NAMALWA (cell line): ENCODE measurements around the gene S100A16.
"Not testable (repeated sequence)": the region's sequence is repeated elsewhere in the genome, so short reads cannot be mapped to it uniquely, and the experiment has no call there.

ENCODE experiments used
- DNase-seq: peaks from one replicate; pipeline ENCODE4 v3.0.0-alpha.2; 2015; ENCODE audit warnings: low spot score

The S100A16 gene

DNA sequence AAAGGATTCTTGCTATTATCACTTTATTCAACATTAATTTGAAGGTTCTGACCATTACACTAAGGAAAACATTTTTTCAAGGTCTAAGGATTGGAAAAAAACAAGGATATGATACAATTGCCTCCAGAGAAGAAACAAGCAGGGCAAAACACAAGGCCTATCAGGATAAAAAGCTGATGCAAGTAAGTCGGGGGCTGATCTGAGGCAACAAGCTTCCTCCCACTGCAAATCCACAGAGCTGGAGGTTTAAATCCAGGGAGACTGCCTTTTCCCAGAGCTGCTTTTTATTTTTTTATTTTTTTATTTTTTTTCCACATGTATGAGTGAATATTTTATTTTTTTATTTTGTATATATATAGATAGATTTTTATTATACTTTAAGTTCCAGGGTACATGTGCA, 27.9 kb downstream of the S100A16 start:
- DNase-seq = no peak

DNA sequence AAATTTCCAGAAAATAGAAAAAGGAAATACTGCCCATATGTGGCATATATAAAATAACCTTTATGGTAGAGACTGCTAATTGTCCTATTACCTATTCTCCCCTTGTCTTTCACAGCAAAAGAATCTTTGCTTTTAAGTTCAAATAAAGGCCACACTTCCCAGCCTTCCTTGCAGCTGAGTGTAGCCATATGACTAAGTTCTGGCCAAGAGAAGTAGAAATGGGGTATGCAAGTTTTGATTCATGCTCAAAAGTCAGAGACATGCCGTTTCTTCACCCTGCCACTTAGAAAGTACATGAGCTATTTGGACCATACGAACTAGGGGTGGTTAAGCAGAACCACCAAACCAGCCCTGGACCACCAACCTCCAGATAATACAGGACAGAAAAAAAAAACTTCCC, 29.0 kb downstream of the S100A16 start:
- no peak for DNase-seq

DNA sequence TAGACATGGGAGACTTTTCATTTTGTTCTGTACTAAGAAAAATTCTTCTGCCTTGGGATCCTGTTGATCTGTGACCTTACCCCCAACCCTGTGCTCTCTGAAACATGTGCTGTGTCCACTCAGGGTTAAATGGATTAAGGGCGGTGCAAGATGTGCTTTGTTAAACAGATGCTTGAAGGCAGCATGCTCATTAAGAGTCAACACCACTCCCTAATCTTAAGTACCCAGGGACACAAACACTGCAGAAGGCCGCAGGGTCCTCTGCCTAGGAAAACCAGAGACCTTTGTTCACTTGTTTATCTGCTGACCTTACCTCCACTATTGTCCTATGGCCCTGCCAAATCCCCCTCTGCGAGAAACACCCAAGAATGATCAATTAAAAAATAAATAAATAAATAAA, 29.4 kb downstream of the S100A16 start:
- not testable (repeated sequence) for DNase-seq

DNA sequence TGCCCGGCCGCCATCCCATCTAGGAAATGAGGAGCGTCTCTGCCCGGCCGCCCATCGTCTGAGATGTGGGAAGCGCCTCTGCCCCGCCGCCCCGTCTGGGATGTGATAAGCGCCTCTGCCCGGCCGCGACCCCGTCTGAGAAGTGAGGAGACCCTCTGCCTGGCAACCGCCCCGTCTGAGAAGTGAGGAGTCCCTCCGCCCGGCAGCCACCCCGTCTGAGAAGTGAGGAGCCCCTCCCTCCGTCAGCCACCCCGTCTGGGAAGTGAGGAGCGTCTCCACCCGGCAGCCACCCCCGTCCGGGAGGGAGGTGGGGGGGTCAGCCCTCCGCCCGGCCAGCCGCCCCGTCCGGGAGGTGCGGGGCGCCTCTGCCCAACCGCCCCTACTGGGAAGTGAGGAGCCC, 30.1 kb downstream of the S100A16 start:
- not testable (repeated sequence) for DNase-seq

DNA sequence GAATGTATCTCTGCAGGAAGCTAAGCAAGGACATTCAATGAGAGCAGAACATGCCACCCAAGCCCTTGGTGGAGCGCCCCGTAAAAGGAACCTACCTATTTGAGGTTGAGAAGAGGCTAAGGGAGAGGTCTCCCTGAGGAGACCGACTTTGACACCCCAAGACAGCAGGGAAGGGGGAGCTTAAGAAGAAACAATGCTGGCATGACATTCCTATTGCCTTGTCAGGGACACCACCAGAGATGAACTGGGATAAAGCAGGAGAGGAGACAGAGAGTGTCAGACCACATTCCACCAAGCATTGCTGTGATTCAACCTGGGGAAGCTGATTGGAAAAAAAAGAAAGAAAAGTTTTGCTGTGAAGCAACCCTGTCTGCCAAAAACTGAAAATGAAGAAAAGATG, 34.0 kb downstream of the S100A16 start:
- no peak for DNase-seq

DNA sequence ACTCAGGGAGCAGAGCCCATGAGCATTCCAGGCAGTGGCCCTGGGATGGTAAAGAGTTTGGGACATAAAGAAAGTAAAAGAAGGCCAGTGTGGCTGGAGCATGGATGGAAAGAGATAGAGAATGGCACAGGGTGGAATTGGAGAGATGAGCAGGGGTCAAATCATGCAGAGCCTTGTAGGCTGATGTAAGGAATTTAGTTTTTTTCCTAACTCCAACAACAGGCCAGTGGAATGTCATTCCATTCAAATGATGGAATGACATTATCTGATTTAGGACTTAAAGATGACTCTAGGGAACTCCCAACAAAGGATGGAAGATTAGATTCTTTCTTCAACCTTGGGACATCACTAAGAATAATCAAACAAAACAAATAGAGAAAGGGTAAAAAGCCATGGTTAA, 34.4 kb downstream of the S100A16 start:
- DNase-seq = no peak

DNA sequence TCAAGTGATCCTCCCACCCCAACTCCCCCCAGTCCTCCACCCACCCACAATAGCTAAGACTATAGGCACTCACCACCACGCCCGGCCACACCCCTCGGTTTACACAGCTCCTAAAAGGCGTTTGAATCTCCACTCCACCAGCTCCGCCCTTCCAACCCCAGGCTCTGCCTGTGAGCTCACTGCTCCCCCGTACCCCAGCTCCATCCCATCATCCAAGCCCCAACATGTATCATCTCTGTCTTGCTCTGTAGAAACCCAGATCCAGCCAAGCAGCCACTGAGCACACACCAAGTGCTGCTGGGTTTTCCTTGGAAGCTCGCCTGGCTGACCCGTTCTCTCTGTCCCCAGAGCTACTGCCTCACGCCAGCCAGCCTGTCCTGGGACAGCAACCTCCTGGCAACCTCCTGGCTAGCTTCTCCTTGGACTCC, 35.3 kb downstream of the S100A16 start:
- no peak for DNase-seq

DNA sequence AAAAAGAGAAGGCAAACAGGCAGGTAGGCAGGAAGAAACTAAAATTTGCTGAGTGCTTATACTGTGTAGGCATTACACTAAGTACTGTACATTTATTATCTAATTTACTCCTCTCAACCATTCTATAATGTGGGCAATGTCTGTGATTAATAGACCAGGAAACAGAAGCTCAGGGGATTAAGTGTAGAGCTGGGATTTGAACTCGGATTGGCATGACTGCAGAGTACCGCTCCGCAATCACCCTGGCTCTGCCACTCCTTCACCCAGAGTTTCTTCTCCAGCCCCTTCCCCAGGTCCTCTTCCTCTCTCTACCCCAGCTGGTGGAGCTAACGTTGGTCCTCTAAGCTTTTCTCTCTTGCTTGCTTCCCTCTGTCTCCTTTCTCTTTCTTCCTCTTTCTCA, 35.8 kb downstream of the S100A16 start:
- no peak for DNase-seq

DNA sequence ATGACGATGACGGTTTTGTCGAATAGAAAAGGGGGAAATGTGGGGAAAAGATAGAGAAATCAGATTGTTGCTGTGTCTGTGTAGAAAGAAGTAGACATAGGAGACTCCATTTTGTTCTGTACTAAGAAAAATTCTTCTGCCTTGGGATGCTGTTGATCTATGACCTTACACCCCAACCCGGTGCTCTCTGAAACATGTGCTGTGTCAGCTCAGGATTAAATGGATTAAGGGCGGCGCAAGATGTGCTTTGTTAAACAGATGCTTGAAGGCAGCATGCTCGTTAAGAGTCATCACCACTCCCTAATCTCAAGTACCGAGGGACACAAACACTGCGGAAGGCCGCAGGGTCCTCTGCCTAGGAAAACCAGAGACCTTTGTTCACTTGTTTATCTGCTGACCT, 37.4 kb downstream of the S100A16 start:
- DNase-seq = not testable (repeated sequence)

DNA sequence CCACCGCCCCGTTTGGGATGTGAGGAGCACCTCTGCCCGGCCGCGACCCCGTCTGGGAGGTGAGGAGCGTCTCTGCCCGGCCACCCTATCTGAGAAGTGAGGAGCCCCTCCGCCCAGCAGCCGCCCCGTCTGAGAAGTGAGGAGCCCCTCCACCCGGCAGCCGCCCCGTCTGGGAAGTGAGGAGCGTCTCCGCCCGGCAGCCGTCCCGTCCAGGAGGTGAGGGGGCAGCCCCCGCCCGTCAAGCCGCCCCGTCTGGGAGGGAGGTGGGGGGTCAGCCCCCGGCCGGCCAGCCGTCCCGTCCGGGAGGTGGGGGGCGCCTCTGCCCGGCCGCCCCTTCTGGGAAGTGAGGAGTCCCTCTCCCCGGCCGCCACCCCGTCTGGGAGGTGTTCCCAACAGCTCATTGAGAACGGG, 37.9 kb downstream of the S100A16 start:
- not testable (repeated sequence) for DNase-seq

DNA sequence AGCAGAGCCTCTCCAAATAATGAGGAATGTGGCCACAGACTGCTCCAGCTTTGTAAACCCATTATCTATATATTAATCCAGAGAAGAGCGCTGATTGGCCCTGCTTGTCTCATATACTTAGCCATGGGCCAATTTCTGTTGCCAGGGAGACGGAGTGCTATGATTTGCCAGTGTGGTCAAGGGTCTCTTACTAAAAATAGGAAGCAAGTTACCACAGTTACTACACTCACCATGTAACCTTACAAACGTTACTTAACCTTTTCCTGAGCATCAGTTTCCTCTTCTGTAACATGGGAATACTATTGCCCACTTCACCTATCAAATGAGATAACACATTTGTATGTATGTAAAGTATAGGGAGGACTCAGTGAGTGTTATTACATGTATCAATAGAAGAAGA, 39.6 kb downstream of the S100A16 start:
- no peak for DNase-seq

DNA sequence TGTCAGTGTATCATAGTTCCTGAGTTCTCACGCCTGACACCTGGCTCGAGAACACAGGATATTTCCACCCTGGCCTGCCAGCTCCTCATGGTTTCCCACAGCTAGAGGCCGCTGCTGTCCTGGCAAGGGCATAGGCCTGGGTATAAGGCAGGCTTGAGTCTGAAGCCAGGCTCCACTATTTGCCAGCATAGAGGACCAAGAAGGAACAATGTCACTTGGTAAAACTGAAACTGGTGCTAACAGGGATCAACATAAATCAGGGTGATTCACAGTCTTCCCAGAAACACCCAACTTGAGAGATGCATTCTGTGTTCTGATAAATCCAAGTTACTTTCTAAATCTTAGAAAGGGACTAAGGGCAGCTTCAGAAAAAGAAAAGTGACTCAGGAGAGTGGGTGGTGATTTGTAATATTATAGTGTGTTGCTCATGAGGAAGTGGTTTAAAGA, 40.3 kb downstream of the S100A16 start:
- DNase-seq = peak; percentile 89

DNA sequence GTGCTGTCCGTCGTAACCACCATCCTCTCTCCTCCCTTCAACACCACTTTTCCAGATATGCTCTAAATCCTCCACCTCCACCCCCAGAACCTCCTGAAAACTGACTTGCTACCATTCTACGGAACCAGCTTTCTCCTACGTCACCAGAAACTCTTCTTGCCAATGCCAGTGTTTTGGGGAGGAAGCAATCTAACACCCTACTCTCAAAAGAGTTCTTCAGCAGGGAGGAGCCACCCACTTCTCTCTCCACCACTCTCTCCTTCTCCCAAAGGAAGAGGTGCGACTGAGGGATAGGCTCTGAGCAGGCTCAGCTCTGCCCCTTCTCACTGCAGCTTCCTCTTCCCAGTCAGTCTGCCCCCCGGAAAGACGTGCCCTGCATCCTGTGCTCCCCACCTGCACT, 41.2 kb downstream of the S100A16 start:
- DNase-seq = no peak

DNA sequence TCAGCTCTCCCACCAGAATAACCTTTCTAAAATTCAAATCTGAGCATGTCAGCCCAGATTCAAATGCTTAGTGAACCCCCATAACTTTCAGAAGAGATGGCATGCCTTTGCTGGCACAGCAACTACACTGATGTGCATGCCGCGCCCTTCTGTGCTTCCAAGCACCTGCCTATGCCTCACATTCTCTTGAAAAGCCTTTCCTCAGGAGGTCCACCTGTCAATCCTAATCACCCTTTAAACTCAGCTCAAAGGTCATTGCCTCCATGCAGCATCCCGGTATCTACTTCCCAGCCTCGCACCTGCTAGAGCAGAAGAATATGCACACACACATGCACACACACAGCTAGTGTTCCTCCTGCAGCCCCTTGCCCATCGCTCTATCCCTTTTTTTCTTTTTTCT, 42.1 kb downstream of the S100A16 start:
- no peak for DNase-seq

DNA sequence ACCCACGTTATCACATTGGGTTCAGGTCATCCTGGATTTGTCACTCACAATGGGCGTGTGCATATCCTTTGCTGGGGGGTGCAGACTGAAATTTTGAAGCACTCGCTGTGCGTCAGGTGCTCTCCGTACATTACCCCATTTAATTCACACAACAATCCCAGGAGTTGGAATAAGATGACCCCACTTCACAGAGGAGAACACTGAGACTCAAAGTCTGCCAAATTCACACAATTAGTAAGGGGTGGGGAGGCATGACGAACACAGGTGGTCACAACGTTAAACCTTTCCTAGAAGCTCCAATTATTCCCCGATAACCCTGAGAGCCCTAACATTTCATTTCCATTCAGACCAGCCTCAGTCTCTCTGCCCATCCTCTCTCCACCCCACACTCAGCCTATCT, 43.5 kb downstream of the S100A16 start:
- DNase-seq = no peak

DNA sequence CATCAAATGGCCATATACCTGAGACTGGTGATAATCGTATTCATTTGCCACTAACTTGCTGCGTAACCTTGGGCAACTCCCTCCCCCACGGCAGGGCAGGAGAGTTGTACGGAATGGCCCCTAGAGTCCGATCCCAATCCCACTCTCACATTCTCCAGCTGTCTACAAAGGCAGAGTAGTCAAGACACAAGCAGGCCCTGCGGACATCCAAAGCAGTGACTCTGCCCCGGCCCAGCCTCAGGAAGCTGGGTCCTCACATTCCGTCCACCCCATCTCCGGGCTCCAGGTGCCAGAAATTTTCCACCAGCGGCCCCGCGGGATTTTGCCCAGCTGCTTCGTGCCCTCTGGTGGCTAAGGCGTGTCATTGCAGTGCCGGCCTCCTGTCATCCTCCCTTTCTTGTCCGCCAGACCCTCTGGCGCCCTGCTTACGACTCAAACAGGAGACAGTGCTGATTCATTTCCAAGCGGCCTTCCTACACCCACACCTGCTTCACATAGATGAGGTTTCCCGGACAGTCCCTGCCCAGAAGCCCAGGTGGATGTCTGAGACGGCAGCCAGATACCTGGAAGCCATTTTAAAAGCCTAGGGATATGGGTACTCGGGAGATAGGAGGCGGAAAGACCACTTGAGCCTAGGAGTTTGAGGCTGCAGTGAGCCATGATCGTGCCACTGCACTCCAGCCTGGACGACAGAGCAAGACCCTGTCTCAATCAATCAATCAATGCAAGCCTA, 44.4 kb downstream of the S100A16 start:
- DNase-seq = peak; percentile 91

DNA sequence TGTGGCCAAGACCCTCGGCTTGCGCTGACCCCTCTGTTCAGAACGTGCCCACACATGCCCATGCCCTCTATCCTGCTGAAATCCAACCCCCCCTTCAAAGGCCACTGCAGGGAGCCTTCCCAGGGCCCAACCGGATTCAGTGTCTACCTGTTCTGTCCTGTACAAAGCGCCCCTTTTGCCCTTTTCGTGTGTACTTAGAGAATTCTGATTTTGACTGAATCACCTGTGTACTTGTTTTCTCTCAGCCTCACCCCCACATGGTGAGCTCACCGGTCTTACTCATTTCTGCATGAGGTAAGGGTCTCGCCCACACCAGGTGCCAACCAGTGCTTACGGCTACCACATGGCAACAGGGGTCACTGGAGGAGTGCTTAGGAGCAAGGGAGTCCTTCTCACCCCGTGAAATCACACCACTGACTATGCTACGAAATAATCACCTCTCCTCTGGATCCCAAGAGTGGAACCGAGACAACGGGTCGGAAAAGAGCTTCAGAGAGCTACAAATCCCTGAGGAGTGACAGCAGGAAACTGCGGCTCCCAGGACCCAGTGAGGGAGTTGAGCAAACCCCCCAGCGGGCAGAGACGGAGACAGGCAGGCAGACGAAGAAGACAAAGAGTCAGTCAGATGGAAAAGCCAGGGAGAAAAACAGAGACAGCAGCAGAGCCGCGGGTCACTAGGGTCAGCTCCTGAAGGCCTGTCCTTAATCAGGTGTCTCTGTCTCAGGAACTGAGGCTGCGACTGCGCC, 45.1 kb downstream of the S100A16 start:
- peak; percentile 35 for DNase-seq

DNA sequence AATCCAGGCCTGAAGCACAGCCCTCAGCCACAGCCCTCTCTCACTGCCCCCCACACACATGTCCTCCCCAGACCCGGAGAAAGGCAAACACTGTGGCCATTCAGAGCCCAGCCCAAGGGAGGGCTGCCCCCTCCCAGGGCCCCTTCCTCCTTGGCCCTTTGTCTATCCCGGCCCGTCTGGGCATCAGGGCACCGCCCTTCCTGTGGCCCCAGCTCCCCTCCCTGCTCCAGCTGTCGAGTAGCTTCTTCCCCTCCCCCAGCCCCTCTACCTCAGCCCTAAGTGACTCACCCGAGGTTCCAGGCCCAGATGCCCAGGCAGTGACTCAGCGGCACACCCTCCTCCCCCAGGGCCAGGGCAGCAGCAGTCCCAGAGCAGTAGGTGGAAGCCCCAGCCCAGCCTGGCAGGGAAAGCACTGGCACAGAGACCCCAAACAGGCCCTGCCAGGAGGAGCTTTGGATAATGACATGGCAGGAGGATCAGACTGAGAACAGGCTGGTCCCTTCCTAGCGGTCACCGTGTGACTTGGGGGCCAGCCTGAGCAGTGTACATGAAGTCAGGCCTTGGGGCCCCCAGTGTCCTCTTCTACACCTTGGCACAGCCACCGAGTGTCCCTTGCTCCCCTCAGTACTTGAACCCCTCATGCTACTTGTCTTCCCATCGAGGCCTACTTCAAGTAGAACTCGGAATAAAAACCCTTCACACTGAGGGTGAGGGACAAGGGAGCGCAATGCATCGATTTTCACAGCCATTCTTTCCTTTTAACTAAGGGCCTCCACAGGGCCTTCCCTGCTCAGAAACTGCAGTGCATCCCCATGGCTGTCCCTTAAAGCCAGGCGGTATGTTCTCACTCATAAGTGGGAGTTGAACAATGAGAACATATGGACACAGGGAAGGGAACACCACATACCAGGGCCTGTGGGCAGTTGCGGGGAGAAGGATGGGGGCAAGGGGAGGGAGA, 46.2 kb downstream of the S100A16 start:
- DNase-seq = peak; percentile 42

DNA sequence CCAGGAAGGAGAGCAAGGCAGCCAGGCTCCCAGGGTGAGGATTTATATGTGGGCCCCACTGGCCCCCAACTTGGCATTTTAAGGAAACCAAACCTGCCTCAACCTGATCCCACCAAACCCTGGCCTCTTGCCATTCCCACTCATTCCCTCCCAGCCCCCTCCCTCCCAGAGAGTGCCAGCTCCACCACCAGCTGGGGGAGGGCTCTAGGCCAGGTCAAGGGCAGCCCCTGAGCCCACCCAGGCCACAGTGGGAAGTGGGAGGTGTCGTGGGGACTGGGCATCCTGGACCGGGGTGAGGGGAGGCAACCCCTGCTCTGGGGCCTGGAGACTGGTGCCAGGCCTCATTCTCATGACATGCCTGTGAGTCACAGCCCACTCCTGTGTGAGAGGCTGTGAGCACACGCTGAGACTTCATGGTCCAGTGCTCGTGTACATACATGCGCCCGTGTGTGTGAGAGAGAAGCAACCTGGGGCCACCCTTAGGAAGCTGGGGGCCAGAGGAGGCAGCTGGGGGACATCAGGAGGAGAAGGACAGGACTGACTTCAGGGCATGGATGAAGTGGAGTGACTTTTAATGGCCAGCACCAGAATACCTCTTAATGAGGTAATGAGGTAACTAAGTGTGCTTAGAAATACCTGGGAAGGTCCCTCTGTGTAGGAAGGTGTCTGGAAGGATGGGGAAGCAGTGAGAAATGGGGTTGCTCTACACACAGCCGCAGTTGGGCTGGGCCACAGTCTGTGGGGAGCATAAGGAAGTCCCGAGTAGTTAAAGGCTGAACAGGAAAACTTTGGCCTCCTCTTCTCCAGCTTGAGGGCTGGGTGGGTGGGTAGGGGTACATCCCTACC, 47.2 kb downstream of the S100A16 start, which contains the start of gene S100A2:
TSS of gene S100A2 (minus strand) at position 316 of the 846 bp plus-strand sequence. CDS start 1,967 bp downstream, outside the sequence.
- DNase-seq = peak; percentile 61

DNA sequence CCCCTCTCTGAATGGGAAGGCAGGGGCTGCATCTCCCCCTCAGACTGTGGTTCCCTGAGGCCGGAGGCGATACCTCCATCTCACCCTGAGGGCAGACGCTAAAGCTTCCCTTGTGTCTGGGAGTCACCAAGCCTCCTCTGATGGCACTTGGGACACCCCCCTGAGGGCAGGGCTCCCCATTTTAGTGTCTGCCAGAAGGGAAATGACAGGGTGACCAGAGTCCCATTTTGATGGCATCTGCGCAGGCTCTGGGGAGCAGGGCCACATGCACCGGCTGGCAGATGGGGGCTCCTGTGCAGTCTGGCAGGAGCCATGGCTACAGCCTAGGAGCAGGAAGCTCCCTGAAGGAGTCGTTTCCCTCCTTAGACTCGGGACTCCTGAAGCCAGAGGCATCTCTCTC, 48.9 kb downstream of the S100A16 start:
- DNase-seq = no peak

DNA sequence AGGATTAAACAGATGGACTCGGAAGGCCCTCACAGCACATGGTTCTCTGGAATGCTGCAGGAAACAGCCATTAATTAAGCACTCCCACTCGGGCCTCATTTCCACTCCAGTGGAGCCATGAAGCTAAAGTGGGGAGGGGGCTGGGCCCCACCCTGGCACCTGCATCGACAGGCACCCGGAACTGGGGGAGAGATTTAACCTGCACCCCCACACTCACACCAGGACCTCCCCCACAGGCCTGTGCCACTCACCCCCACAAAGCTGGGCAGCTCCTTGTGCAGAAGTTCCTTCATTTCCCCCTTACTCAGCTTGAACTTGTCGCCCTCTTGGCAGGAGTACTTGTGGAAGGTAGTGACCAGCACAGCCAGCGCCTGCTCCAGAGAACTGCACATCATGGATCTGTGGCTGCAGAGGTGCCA, 49.4 kb downstream of the S100A16 start:
- DNase-seq = no peak
